Pancreas (tissue), 10 donors: Measurements from ENCODE around the gene PPP1R37. TPM values are rescaled to one million over a fixed set of nuclear protein-coding genes. Genes with fewer than 3 reads are reported as not detected.

ENCODE experiments used
- ATAC-seq, 4 donors: fragments of 200-7000 bp; cut with Tn5 transposase; one replicate each; pipeline versions ENCODE4 v1.8.0 to v1.9.1; 2020; ENCODE audit warnings: mild to moderate bottlenecking in 4 of 4, moderate library complexity in 4 of 4
- DNase-seq, 6 donors: peaks; one replicate each; pipeline ENCODE4 v3.0.0-alpha.2; 2020
- FAIRE-seq: peaks from 2 replicates; lab custom pipeline; 2012; peaks lifted over from hg19 to GRCh38; lab: Jason Lieb, UNC
- H3K27ac ChIP-seq, 4 donors: fragments of 200-600 bp; sonication (generic); 1 replicate in 3 of 4; 2 replicates in 1 of 4; pipeline versions ENCODE4 v1.5.0 to v1.8.0; 2020
- H3K27me3 ChIP-seq, 4 donors: fragments of 200-600 bp; one replicate each; pipeline ENCODE4 v1.8.0; 2021
- H3K36me3 ChIP-seq, 3 donors: fragments of 200-600 bp; sonication (generic) in 1 of 3; one replicate each; pipeline versions ENCODE4 v1.5.0 to v1.8.0; 2020 to 2021
- H3K4me1 ChIP-seq, 3 donors: fragments of 200-600 bp; one replicate each; pipeline ENCODE4 v1.8.0; 2021
- H3K4me3 ChIP-seq, 4 donors: fragments of 200-600 bp; sonication (generic) in 2 of 4; one replicate each; pipeline versions ENCODE4 v1.5.0 to v1.8.0; 2020 to 2021
- H3K9me3 ChIP-seq, 4 donors: fragments of 200-600 bp; one replicate each; pipeline ENCODE4 v1.8.0; 2021
- CTCF ChIP-seq, 4 donors: fragments of 200-600 bp; sonication (generic) in 3 of 4; IDR thresholded peaks; one replicate each; pipeline versions ENCODE4 v1.5.0 to v1.8.0; 2021; ENCODE audit warnings: antibody characterized with exemption in 4 of 4
- WGBS, 2 donors: extraction: QIAGEN DNeasy Blood & Tissue Kit; methylation state at CpG; one replicate each; pipeline ENCODE4 v1.1.7; 2013; 5-methylcytosine and 5-hydroxymethylcytosine counted together
- intact Hi-C, 3 donors: fragments of 100-400 bp; cut with DNase I; formaldehyde crosslinking; loops; one replicate each; pipeline versions ENCODE4 v1.11.1 to v1.14.2; 2022
- polyA plus RNA-seq, 2 donors: library from polyadenylated mRNA; stranded (reverse); fragments of 200-250 nt; gene quantifications; one replicate each; pipeline ENCODE4 v1.2.3, GENCODE V29; 2013
- total RNA-seq, 6 donors: library from RNA; stranded (reverse); fragmentation: NEBNext Ultra II Directional in 4 of 6; extraction: Animal tissue kit (Norgen Biotek cat#: 25700) in 4 of 6; gene quantifications; one replicate each; pipeline versions ENCODE4 v1.2.1 to v1.2.4, GENCODE V29; 2021 to 2023
- donor health status: healthy with polysubstance abuse.
- donor health status: DM: no; HTN: no; CAD: no; lungs with moderate emphysema.
- donor health status: DM: no; HTN: no; CAD: no.
- donor health status: control.
- donor health status: control.
- donor health status: Bipolar disorder and iron deficiency.
- donor health status: DM: yes; HTN: yes; CAD: no.
- donor health status: DM: no; HTN: no; CAD: no.
- donor health status: DM: no; HTN: no; CAD: no.
- donor health status: DM: yes; HTN: yes; CAD: no.

Gene PPP1R37
- total RNA-seq, result 10 to 100 TPM; 13.0 to 18.7 (median 15.1) TPM
- polyA plus RNA-seq, result 10 to 100 TPM; 31.7 to 57.4 TPM

- H3K27me3 ChIP-seq, result no peaks in the 10 kb centered on the region
- peak within 1 kb of the TSS; percentile 77 to 94 (median 84) for H3K27ac ChIP-seq
- H3K9me3 ChIP-seq, result no peaks in the 10 kb centered on the region
- DNase-seq (peak; percentile 93 to 98 (median 95)), ATAC-seq (peak; percentile 80 to 91 (median 85)), FAIRE-seq (peak; percentile 80)
- peak in 1 of 4 donors; percentile 24 for TF ChIP-seq CTCF (IDR thresholded peaks at IDR 0.05)
- H3K36me3 ChIP-seq, result no peaks in the 10 kb centered on the region
- peak within 1 kb of the TSS; percentile 85 to 97 (median 94) for H3K4me3 ChIP-seq
- H3K4me1 ChIP-seq, result peaks cover 13 to 24% (median 13%) of the 10 kb centered on the region in 3 donors
- intact Hi-C loops, result no loop called here
- 0% methylated on average over 92 to 103 of the region's 103 CpGs for WGBS, 2 donors
These were observed at the start of gene PPP1R37 for GRCh38 chr19:45092747-45093678. TSS of gene PPP1R37 (plus strand) at chr19:45093179. CDS start at chr19:45093326, 147 bp downstream.

- intact Hi-C loops, result no loop called here
- peaks cover 14 to 45% (median 32%) of the 10 kb centered on the region in 3 donors for H3K4me1 ChIP-seq
- ATAC-seq (peak; percentile 76 to 91 (median 89)), FAIRE-seq (no peak), DNase-seq (no peak)
- peaks cover 0 to 32% (median 9%) of the 10 kb centered on the region in 3 donors for H3K36me3 ChIP-seq
- H3K27ac ChIP-seq, result peak overlapping the region in 2 of 4 donors; percentile 18 to 23
- no peak for TF ChIP-seq CTCF (IDR thresholded peaks at IDR 0.05)
- 17 to 18% methylated on average over 14 of the region's 14 CpGs for WGBS, 2 donors
- peak overlapping the region in 1 of 4 donors; percentile 1 for H3K4me3 ChIP-seq
- H3K9me3 ChIP-seq, result no peaks in the 10 kb centered on the region
- H3K27me3 ChIP-seq, result no peaks in the 10 kb centered on the region
These were observed 47.2 kb upstream of the PPP1R37 start for GRCh38 chr19:45045671-45046353.

GRCh38 chr19:45046355-45046754, 46.6 kb upstream of the PPP1R37 start:
- H3K27ac ChIP-seq, result peak overlapping the region in 2 of 4 donors; percentile 18 to 23
- H3K4me1 ChIP-seq, result peaks cover 11 to 45% (median 31%) of the 10 kb centered on the region in 3 donors
- no peak for FAIRE-seq
- H3K36me3 ChIP-seq, result peaks cover 0 to 28% (median 9%) of the 10 kb centered on the region in 3 donors
- H3K9me3 ChIP-seq, result no peaks in the 10 kb centered on the region
- no peak for ATAC-seq
- H3K27me3 ChIP-seq, result no peaks in the 10 kb centered on the region
- intact Hi-C loops, result no loop called here
- no peak for TF ChIP-seq CTCF (IDR thresholded peaks at IDR 0.05)
- DNase-seq, result no peak
- WGBS, 2 donors, result 56 to 67% methylated on average over 7 of the region's 7 CpGs
- H3K4me3 ChIP-seq, result no peak overlapping the region

- no peak for TF ChIP-seq CTCF (IDR thresholded peaks at IDR 0.05)
- WGBS, 2 donors, result 87% methylated on average over 7 of the region's 7 CpGs
- no peak for ATAC-seq
These were observed 45.7 kb upstream of the PPP1R37 start for GRCh38 chr19:45047188-45047797.

More at GRCh38 chr19:45047188-45047797, 45.7 kb upstream of the PPP1R37 start:
- FAIRE-seq (no peak), DNase-seq (no peak)
- H3K4me3 ChIP-seq, result no peak overlapping the region
- H3K27ac ChIP-seq, result no peak overlapping the region
- H3K4me1 ChIP-seq, result peaks cover 11 to 45% (median 28%) of the 10 kb centered on the region in 3 donors
- intact Hi-C loops, result no loop called here
- H3K36me3 ChIP-seq, result peaks cover 0 to 21% (median 9%) of the 10 kb centered on the region in 3 donors
- no peaks in the 10 kb centered on the region for H3K9me3 ChIP-seq
- no peaks in the 10 kb centered on the region for H3K27me3 ChIP-seq
